GM12874 (cell line): Measurements from ENCODE around the gene ESPNL.

Experiments
- TF ChIP-seq, protein P1 (sequence below): IDR thresholded peaks from 2 replicates; pipeline ENCODE4 v1.5.1; 2011; ENCODE audit warnings: low read depth, mild to moderate bottlenecking, control low read depth, low read length, moderate library complexity; ENCODE audit not compliant: insufficient read depth

The ESPNL gene, protein sequence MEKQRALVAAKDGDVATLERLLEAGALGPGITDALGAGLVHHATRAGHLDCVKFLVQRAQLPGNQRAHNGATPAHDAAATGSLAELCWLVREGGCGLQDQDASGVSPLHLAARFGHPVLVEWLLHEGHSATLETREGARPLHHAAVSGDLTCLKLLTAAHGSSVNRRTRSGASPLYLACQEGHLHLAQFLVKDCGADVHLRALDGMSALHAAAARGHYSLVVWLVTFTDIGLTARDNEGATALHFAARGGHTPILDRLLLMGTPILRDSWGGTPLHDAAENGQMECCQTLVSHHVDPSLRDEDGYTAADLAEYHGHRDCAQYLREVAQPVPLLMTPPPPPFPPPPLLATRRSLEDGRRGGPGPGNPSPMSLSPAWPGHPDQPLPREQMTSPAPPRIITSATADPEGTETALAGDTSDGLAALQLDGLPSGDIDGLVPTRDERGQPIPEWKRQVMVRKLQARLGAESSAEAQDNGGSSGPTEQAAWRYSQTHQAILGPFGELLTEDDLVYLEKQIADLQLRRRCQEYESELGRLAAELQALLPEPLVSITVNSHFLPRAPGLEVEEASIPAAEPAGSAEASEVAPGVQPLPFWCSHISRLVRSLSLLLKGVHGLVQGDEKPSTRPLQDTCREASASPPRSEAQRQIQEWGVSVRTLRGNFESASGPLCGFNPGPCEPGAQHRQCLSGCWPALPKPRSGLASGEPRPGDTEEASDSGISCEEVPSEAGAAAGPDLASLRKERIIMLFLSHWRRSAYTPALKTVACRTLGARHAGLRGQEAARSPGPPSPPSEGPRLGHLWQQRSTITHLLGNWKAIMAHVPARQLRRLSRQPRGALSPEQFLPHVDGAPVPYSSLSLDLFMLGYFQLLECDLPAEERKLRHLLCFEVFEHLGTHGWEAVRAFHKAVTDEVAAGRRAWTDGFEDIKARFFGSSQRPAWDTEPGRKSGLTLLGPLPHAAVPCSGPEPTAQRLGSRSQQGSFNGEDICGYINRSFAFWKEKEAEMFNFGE

DNA sequence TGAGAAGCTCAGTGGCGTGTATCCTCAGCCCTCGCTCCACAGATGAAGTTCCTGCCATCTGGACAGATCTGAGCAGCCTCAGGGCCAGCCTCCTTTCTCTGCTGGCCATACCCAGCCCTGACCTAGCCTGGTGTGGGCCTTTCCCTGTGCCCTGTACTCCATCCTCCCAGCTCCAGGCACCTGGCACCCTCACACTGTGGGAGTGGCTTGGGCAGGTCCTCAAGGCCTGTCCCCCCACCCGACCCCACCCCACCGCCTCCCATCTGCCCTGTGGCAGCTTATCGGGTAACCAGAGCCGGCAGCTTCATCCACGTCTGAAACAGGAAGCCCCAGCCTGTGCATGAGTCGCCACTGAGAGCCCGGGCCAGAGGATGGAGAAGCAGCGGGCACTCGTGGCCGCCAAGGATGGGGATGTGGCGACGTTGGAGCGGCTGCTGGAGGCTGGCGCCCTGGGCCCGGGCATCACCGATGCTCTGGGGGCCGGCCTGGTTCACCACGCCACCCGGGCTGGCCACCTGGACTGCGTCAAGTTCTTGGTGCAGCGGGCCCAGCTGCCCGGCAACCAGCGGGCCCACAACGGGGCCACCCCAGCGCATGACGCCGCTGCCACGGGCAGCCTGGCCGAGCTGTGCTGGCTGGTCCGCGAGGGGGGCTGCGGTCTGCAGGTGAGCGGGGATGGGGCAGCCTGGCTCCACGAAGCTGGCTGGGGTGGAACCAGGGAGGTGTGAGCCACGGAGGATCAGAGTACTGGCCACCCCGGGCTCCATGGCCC lies at the start of gene ESPNL:
ESPNL (plus strand) TSS at position 292 of the 772 bp plus-strand sequence; CDS start at position 372, 80 bp downstream.
- TF ChIP-seq, protein P1, sequence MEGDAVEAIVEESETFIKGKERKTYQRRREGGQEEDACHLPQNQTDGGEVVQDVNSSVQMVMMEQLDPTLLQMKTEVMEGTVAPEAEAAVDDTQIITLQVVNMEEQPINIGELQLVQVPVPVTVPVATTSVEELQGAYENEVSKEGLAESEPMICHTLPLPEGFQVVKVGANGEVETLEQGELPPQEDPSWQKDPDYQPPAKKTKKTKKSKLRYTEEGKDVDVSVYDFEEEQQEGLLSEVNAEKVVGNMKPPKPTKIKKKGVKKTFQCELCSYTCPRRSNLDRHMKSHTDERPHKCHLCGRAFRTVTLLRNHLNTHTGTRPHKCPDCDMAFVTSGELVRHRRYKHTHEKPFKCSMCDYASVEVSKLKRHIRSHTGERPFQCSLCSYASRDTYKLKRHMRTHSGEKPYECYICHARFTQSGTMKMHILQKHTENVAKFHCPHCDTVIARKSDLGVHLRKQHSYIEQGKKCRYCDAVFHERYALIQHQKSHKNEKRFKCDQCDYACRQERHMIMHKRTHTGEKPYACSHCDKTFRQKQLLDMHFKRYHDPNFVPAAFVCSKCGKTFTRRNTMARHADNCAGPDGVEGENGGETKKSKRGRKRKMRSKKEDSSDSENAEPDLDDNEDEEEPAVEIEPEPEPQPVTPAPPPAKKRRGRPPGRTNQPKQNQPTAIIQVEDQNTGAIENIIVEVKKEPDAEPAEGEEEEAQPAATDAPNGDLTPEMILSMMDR: no peak

DNA sequence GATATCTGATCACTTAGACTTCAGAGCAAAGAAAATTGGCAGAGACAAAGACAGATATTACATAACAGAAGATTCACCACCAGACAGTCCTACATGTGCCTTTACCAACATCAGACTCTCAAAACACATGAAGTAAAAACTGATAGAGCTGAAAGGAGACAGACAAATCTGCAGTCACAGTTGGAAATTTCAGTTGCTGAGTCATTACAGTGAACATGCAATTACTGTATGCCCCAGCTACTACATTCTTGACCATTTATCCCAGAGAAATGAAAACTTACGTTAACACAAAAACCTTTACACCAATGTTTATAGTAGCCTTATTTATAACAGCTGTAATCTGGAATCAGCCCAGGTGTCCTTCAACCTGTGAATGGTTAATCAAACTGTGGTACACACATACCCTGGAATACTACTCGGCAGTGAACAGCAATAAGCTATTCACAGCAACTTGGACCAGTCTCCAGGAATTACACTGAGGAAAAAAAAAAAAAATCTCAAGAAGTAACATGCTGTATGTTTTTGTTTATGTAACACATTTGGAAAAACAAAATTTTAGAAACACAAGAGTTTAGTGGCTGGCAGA lies 46.9 kb upstream of the ESPNL start:
- TF ChIP-seq, protein P1: no peak

DNA sequence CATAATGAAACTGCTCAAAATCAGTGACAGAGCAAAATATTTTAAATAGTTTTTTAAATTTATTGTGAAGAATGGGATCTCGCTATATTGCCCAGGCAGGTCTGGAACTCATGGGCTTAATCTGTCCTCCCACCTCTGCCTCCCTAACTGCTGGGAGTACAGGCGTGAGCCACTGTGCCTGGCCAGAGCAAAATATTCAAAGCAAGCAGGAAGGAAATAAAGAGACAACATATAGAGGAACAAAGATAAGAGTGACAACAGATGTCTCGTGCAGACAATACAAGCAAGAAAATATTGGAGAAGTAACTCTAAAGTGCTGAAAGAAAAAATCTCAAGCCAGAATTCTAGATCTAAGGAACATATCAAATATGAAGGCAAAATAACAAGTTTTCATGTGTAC lies 44.3 kb upstream of the ESPNL start:
- TF ChIP-seq, protein P1: no peak

DNA sequence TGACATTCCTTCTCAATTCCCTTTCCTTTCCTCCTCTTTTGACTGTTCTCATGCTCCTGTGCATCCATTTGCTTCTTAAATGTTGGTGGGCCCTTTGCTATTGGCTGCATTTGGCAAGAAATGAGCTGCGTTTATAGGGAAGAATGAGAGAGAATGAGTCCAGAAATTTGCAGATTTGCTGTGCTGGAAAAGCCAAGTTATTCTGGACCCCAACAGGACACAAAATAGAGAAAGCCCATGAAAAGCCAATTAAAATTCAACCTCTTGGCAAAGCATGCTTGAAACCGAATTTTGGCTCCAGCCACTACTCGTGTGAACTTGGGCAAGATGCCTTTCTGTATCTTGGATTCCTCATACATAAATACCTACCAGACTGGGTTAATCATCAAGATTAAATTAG lies 40.6 kb upstream of the ESPNL start:
- TF ChIP-seq, protein P1: no peak

DNA sequence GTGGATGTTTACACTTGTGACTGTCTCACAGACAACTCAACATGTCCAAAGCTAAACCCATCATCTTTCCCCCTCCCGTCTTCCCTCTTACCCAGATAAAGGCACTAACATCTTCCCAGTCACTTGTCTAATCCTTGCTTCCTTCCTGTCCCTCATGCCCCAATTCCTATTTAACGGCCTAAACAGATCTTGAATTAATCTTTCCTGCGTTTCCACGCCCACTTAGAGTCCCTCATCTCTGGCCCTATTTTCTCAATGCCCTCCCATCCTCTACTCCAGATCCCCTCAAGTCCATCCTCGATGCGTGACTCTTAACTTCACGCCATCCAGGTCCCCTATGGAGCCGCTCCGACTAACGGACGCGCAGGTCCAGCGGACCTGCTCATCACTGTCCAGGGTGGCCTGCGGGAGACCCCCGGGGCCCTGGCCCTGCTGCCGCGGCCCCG lies 40.0 kb upstream of the ESPNL start:
- TF ChIP-seq, protein P1: no peak

DNA sequence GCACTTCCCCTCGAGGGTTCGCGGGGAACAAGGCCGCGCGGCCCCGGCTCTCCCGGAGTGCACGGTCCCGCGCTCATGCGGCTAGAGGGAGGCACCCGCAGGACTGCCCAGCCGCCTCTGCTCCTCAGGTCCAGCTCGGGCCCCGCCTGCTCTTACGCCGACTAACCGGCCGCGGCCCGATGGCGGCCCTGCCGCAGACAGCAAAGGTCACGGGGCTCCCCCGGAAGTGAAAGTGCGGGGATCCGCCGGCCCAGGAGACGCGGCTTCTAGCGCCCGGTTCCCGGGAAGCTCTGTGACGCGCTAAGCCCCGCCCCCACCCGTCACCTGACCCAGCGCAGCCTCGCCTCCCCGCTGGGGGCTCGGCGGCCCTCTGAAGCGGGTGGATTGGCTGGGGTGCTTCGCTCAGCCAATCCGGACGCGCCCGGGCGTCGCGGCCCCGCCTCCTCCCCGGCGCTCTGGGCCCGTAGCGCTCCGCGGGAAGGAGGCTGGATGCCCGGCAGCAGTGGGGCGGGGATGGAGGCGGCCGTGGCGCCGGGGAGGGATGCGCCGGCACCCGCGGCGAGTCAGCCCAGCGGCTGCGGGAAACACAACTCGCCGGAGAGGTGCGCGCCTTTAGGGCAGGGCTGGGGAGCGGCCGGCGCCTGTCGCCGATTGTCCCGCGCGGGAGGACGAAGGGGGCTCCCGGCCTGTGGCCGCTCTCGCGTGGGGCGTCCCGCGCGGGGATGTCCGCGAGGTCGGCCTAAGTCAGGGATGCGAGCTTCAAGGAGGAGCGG lies 39.4 kb upstream of the ESPNL start, which contains the start of gene SCLY:
SCLY (plus strand) TSS at position 460 of the 773 bp plus-strand sequence; CDS start at position 514, 54 bp downstream.
- TF ChIP-seq, protein P1: no peak
